HepG2 (cell line): Measurements from ENCODE around the gene SLC29A2. TPM values are rescaled to one million over a fixed set of nuclear protein-coding genes. Genes with fewer than 3 reads are reported as not detected.

Experiments
- ARHGAP35 ChIP-seq: sonication (generic); formaldehyde crosslinking; IDR thresholded peaks from 2 replicates; pipeline ENCODE4 v1.9.0; 2022; ENCODE audit warnings: mild to moderate bottlenecking, inconsistent platforms, moderate library complexity, missing genetic modification reagents, borderline replicate concordance
- CENPBD1 ChIP-seq: sonication (generic); formaldehyde crosslinking; IDR thresholded peaks from 2 replicates; pipeline ENCODE4 v1.8.0; 2022; ENCODE audit warnings: missing genetic modification reagents, low read depth, mild to moderate bottlenecking, borderline replicate concordance
- CHCHD3 ChIP-seq: sonication (generic); formaldehyde crosslinking; IDR thresholded peaks from 2 replicates; pipeline ENCODE4 v1.8.0; 2022; ENCODE audit warnings: mild to moderate bottlenecking, missing genetic modification reagents, moderate library complexity
- CREM ChIP-seq, 2 experiments: sonication (generic) in 1 of 2; formaldehyde crosslinking in 1 of 2; IDR thresholded peaks; 2 replicates each; pipeline versions ENCODE4 v1.4.0 to v1.6.1; 2016 to 2020; ENCODE audit warnings: antibody characterized with exemption in 1 of 2, mild to moderate bottlenecking in 1 of 2, missing genetic modification reagents in 1 of 2
- HCFC1 ChIP-seq: fragments of 150-350 bp; IDR thresholded peaks from 2 replicates; pipeline ENCODE4 v1.6.1; 2014; ENCODE audit warnings: low read depth, low read length
- KDM5B ChIP-seq: sonication (generic); formaldehyde crosslinking; IDR thresholded peaks from 2 replicates; pipeline ENCODE4 v1.4.0; 2020; ENCODE audit warnings: missing genetic modification reagents, mild to moderate bottlenecking, borderline replicate concordance
- KLF11 ChIP-seq: IDR thresholded peaks from 2 replicates; pipeline ENCODE4 v1.6.1; 2016; ENCODE audit warnings: missing compliant biosample characterization
- KLF6 ChIP-seq: IDR thresholded peaks from 2 replicates; pipeline ENCODE4 v1.8.0; 2016; ENCODE audit warnings: missing biosample characterization, missing genetic modification reagents
- RNF2 ChIP-seq: fragments of 450-650 bp; conservative IDR thresholded peaks from 2 replicates; pipeline ENCODE4 v1.6.1; 2016; ENCODE audit warnings: low read depth
- SALL1 ChIP-seq: sonication (generic); formaldehyde crosslinking; IDR thresholded peaks from 2 replicates; pipeline ENCODE4 v1.8.0; 2022; ENCODE audit warnings: mild to moderate bottlenecking, missing genetic modification reagents
- SALL2 ChIP-seq: sonication (generic); formaldehyde crosslinking; IDR thresholded peaks from 2 replicates; pipeline ENCODE4 v1.8.1; 2023; ENCODE audit warnings: mild to moderate bottlenecking, missing genetic modification reagents, inconsistent platforms
- TFE3 ChIP-seq: IDR thresholded peaks from 2 replicates; pipeline ENCODE4 v1.6.1; 2016
- YEATS2 ChIP-seq: sonication (generic); formaldehyde crosslinking; IDR thresholded peaks from 2 replicates; pipeline ENCODE4 v1.4.0; 2020; ENCODE audit warnings: missing genetic modification reagents, borderline replicate concordance
- ZBTB42 ChIP-seq: sonication (generic); formaldehyde crosslinking; IDR thresholded peaks from 2 replicates; pipeline ENCODE4 v1.5.0; 2020; ENCODE audit warnings: mild to moderate bottlenecking, missing genetic modification reagents
- ZFP62 ChIP-seq: sonication (generic); formaldehyde crosslinking; IDR thresholded peaks from 2 replicates; pipeline ENCODE4 v1.4.0; 2020; ENCODE audit warnings: missing genetic modification reagents
- ZFX ChIP-seq: sonication (generic); formaldehyde crosslinking; IDR thresholded peaks from 2 replicates; pipeline ENCODE4 v1.4.0; 2020; ENCODE audit warnings: mild to moderate bottlenecking, low read depth, missing genetic modification reagents, moderate library complexity
- ZNF33A ChIP-seq: sonication (generic); formaldehyde crosslinking; IDR thresholded peaks from 2 replicates; pipeline ENCODE4 v1.5.1; 2020; ENCODE audit warnings: missing genetic modification reagents, mild to moderate bottlenecking, moderate library complexity, borderline replicate concordance
- ZNF367 ChIP-seq: sonication (generic); formaldehyde crosslinking; IDR thresholded peaks from 2 replicates; pipeline ENCODE4 v1.4.0; 2020; ENCODE audit warnings: missing genetic modification reagents, borderline replicate concordance
- ZNF691 ChIP-seq: sonication (generic); formaldehyde crosslinking; IDR thresholded peaks from 2 replicates; pipeline ENCODE4 v1.4.0; 2020; ENCODE audit warnings: missing genetic modification reagents, low read depth, mild to moderate bottlenecking, borderline replicate concordance
- ZNF747 ChIP-seq: sonication (generic); formaldehyde crosslinking; IDR thresholded peaks from 2 replicates; pipeline ENCODE4 v1.8.1; 2023; ENCODE audit warnings: missing genetic modification reagents, mild to moderate bottlenecking, borderline replicate concordance
- ZSCAN31 ChIP-seq: sonication (generic); formaldehyde crosslinking; IDR thresholded peaks from 2 replicates; pipeline ENCODE4 v1.5.0; 2020; ENCODE audit warnings: low read depth, mild to moderate bottlenecking, missing genetic modification reagents
- ZSCAN5A ChIP-seq: sonication (generic); formaldehyde crosslinking; IDR thresholded peaks from 2 replicates; pipeline ENCODE4 v1.8.0; 2022; ENCODE audit warnings: mild to moderate bottlenecking, missing genetic modification reagents, borderline replicate concordance
- polyA plus RNA-seq, 8 experiments: library from polyadenylated mRNA; depleted of rRNA in 3 of 8; stranded (reverse) in 7 of 8; unstranded in 1 of 8; fragments of >200 nt; fragmentation: Illumina TruSeq in 4 of 8; extraction: Trizol in 4 of 8; gene quantifications; 2 replicates each; pipeline versions ENCODE4 v1.2.1 to v1.2.3, GENCODE V29; 2011 to 2016; ENCODE audit warnings: low read depth in 4 of 8, missing spikeins in 1 of 8, mixed read lengths in 1 of 8; ENCODE audit not compliant: insufficient read depth in 1 of 8
- total RNA-seq, 5 experiments: library from RNA; depleted of rRNA; stranded (reverse); fragments of >200 nt; fragmentation: Illumina TruSeq; extraction: Trizol; gene quantifications; 2 replicates each; pipeline ENCODE4 v1.2.3, GENCODE V29; 2016; ENCODE audit warnings: low read depth in 1 of 5

SLC29A2 gene
- total and polyA plus RNA-seq, 2 of the 13 experiments (the other 11 are each of a cell fraction or from before 2014, with no cell fraction given): 0.63 to 0.66 TPM

- TF ChIP-seq SALL2 (CRISPR knock-in tag) (no peak), KDM5B (CRISPR knock-in tag) (no peak; the same call in none of the 2 replicates), CENPBD1 (no peak), ARHGAP35 (CRISPR knock-in tag) (no peak; the same call in 1 of the 2 replicates), ZNF747 (CRISPR knock-in tag) (peak; percentile 42; the same call in 1 of the 2 replicates), KLF6 (no peak), KLF11 (CRISPR knock-in tag) (no peak), SALL1 (CRISPR knock-in tag) (peak; percentile 34), CHCHD3 (CRISPR knock-in tag) (no peak), ZNF367 (no peak), ZNF691 (CRISPR knock-in tag) (peak; percentile 18; the same call in 1 of the 2 replicates), ZNF33A (CRISPR knock-in tag) (no peak), ZFP62 (no peak), YEATS2 (CRISPR knock-in tag) (no peak), ZSCAN31 (CRISPR knock-in tag) (no peak; the same call in 1 of the 2 replicates), CREM (IDR thresholded peaks at IDR 0.05) (no peak), CREM (CRISPR knock-in tag; IDR thresholded peaks at IDR 0.05) (no peak), ZFX (peak; percentile 80), ZSCAN5A (CRISPR knock-in tag) (no peak), TFE3 (no peak), ZBTB42 (no peak), RNF2 (no peak; the same call in 1 of the 2 replicates), HCFC1 (no peak)
Measured at GRCh38 chr11:66312549-66313320, 58.8 kb downstream of the SLC29A2 start (continued).
